WTC11 (cell line): ENCODE data around the gene STK38L. TPM values are rescaled to one million over a fixed set of nuclear protein-coding genes. Genes with fewer than 3 reads are reported as not detected.

ENCODE experiments used
- ATAC-seq: fragments of 200-7000 bp; cut with Tn5 transposase; 2 replicates; pipeline ENCODE4 v1.10.0; 2021; ENCODE audit warnings: mild to moderate bottlenecking, moderate library complexity
- CTCF ChIA-PET: fragments of 300-600 bp; sonication (Branson Sonifier 250); formaldehyde crosslinking; loops from one replicate; lab custom pipeline; 2021; ENCODE audit warnings: antibody characterized with exemption; lab: Charles Lee
- POLR2A ChIA-PET: fragments of 350-600 bp; sonication (Branson Sonifier 250); formaldehyde crosslinking; loops from one replicate; lab custom pipeline; 2021; ENCODE audit warnings: antibody characterized with exemption; lab: Charles Lee
- DNase-seq: peaks from one replicate; pipeline ENCODE4 v3.0.0; 2021; ENCODE audit warnings: low spot score
- H3K27ac Mint-ChIP-seq: 2 replicates; pipeline ENCODE4 v1.8.0; 2021; ENCODE audit warnings: mixed read lengths
- H3K27me3 Mint-ChIP-seq: 2 replicates; pipeline ENCODE4 v1.8.0; 2021; ENCODE audit warnings: low read depth, mild to moderate bottlenecking, moderate library complexity, mixed read lengths
- H3K36me3 Mint-ChIP-seq: 2 replicates; pipeline ENCODE4 v1.8.0; 2021; ENCODE audit warnings: mixed read lengths
- H3K4me1 Mint-ChIP-seq: 2 replicates; pipeline ENCODE4 v1.8.0; 2022; ENCODE audit warnings: mixed read lengths
- H3K4me3 Mint-ChIP-seq: 2 replicates; pipeline ENCODE4 v1.8.0; 2021; ENCODE audit warnings: mild to moderate bottlenecking, moderate library complexity, mixed read lengths
- H3K9me3 Mint-ChIP-seq: 2 replicates; pipeline ENCODE4 v1.8.0; 2021; ENCODE audit warnings: mixed read lengths
- ARID4B ChIP-seq: sonication (generic); formaldehyde crosslinking; IDR thresholded peaks from 2 replicates; pipeline ENCODE4 v1.8.0; 2023; ENCODE audit warnings: missing genetic modification reagents, mild to moderate bottlenecking, borderline replicate concordance
- ATF3 ChIP-seq: sonication (generic); formaldehyde crosslinking; conservative IDR thresholded peaks from 2 replicates; pipeline ENCODE4 v1.8.1; 2022; ENCODE audit warnings: mild to moderate bottlenecking, missing genetic modification reagents
- ATF6 ChIP-seq: sonication (generic); formaldehyde crosslinking; IDR thresholded peaks from 2 replicates; pipeline ENCODE4 v1.8.1; 2023; ENCODE audit warnings: mild to moderate bottlenecking, missing genetic modification reagents
- E2F4 ChIP-seq: sonication (generic); formaldehyde crosslinking; IDR thresholded peaks from 2 replicates; pipeline ENCODE4 v1.8.1; 2022; ENCODE audit warnings: low read depth, mild to moderate bottlenecking, moderate library complexity, missing genetic modification reagents, borderline replicate concordance
- FOXP4 ChIP-seq: sonication (generic); formaldehyde crosslinking; IDR thresholded peaks from 2 replicates; pipeline ENCODE4 v1.8.0; 2022; ENCODE audit warnings: mild to moderate bottlenecking, missing genetic modification reagents
- GTF2I ChIP-seq: fragments of 250-450 bp; sonication (Bioruptor Pico); conservative IDR thresholded peaks from 2 replicates; pipeline ENCODE4 v1.4.0; 2021; ENCODE audit warnings: mild to moderate bottlenecking
- IRF1 ChIP-seq: sonication (generic); formaldehyde crosslinking; IDR thresholded peaks from 2 replicates; pipeline ENCODE4 v1.8.0; 2023; ENCODE audit warnings: missing genetic modification reagents
- OVOL2 ChIP-seq: fragments of 250-450 bp; sonication (Bioruptor Pico); IDR thresholded peaks from 2 replicates; pipeline ENCODE4 v1.9.0; 2021; ENCODE audit warnings: mild to moderate bottlenecking, borderline replicate concordance
- SMAD3 ChIP-seq: sonication (generic); formaldehyde crosslinking; IDR thresholded peaks from 2 replicates; pipeline ENCODE4 v1.8.0; 2022; ENCODE audit warnings: missing genetic modification reagents, mild to moderate bottlenecking, borderline replicate concordance
- TEAD4 ChIP-seq: sonication (generic); formaldehyde crosslinking; IDR thresholded peaks from 2 replicates; pipeline ENCODE4 v1.8.0; 2022; ENCODE audit warnings: mild to moderate bottlenecking, missing genetic modification reagents
- ZNF138 ChIP-seq: sonication (generic); formaldehyde crosslinking; conservative IDR thresholded peaks from 2 replicates; pipeline ENCODE4 v1.8.1; 2022; ENCODE audit warnings: mild to moderate bottlenecking, moderate library complexity, missing genetic modification reagents
- ZNF281 ChIP-seq: sonication (generic); formaldehyde crosslinking; IDR thresholded peaks from 2 replicates; pipeline ENCODE4 v1.8.0; 2023; ENCODE audit warnings: mild to moderate bottlenecking, missing genetic modification reagents
- ZNF317 ChIP-seq: sonication (generic); formaldehyde crosslinking; IDR thresholded peaks from 2 replicates; pipeline ENCODE4 v1.8.1; 2023; ENCODE audit warnings: low read depth, mild to moderate bottlenecking, moderate library complexity, missing genetic modification reagents, borderline replicate concordance
- ZNF512 ChIP-seq: sonication (generic); formaldehyde crosslinking; IDR thresholded peaks from 2 replicates; pipeline ENCODE4 v1.8.1; 2022; ENCODE audit warnings: missing genetic modification reagents, borderline replicate concordance
- total RNA-seq: library from RNA; stranded (reverse); gene quantifications from 3 replicates; pipeline ENCODE4 v1.2.3, GENCODE V29; 2021

Gene STK38L
- total RNA-seq, 1 experiment from 2014 or later: 47.2 TPM

GRCh38 chr12:27277846-27278260 lies 33.8 kb downstream of the STK38L start:
- ChIA-PET POLR2A (no interaction called here), CTCF (interaction anchor here (0.6 to 0.7 kb wide), 2 partner anchors 262 to 400 kb away, joined by 3 read pairs; no protein-coding TSS in a partner anchor)
- ATAC-seq: peak; percentile 9; the same call in 1 of the 2 replicates
- peak overlapping the region; percentile 22 for H3K27ac Mint-ChIP-seq
- no peaks in the 10 kb centered on the region for H3K36me3 Mint-ChIP-seq
- DNase-seq: no peak
- no peaks in the 10 kb centered on the region for H3K27me3 Mint-ChIP-seq
- peaks cover 65% of the 10 kb centered on the region for H3K4me1 Mint-ChIP-seq
- no peaks in the 10 kb centered on the region for H3K9me3 Mint-ChIP-seq
- no peak overlapping the region for H3K4me3 Mint-ChIP-seq
- TF ChIP-seq ZNF512 (CRISPR knock-in tag) (no peak), ATF3 (CRISPR knock-in tag) (no peak), FOXP4 (CRISPR knock-in tag) (no peak), ZNF317 (CRISPR knock-in tag) (no peak), ZNF281 (CRISPR knock-in tag) (no peak), TEAD4 (no peak)

- DNase-seq (no peak), ATAC-seq (no peak)
- Mint-ChIP-seq H3K9me3 (no peaks in the 10 kb centered on the region), H3K36me3 (no peaks in the 10 kb centered on the region), H3K27ac (no peak overlapping the region), H3K27me3 (no peaks in the 10 kb centered on the region), H3K4me1 (peaks cover 52% of the 10 kb centered on the region), H3K4me3 (no peak overlapping the region)
- POLR2A ChIA-PET: interaction anchor here (0.6 to 0.7 kb wide), 2 partner anchors 17 to 145 kb away, joined by 3 to 5 read pairs; no protein-coding TSS in a partner anchor
- CTCF ChIA-PET: interaction anchor here (0.6 to 1.9 kb wide), 3 partner anchors 26 to 88 kb away, joined by 3 to 11 read pairs (median 3); partner anchors contain the start of gene STK38L
- no peak for TF ChIP-seq ATF6 (CRISPR knock-in tag)
- no peak for TF ChIP-seq ZNF138 (CRISPR knock-in tag)
- no peak for TF ChIP-seq E2F4 (CRISPR knock-in tag)
- no peak for TF ChIP-seq GTF2I (CRISPR knock-in tag)
- TF ChIP-seq OVOL2 (CRISPR knock-in tag): no peak
- no peak for TF ChIP-seq IRF1 (CRISPR knock-in tag)
- TF ChIP-seq SMAD3 (CRISPR knock-in tag): no peak
- no peak for TF ChIP-seq ARID4B
Observed at GRCh38 chr12:27279826-27280225, 35.7 kb downstream of the STK38L start.
